ENCODE data around the gene FLAD1. TPM values are rescaled to one million over a fixed set of nuclear protein-coding genes. Genes with fewer than 3 reads are reported as not detected.

The FLAD1 gene
- total and polyA plus RNA-seq, 2 experiments from 2014 or later, result 74.5 to 75.0 TPM

DNA sequence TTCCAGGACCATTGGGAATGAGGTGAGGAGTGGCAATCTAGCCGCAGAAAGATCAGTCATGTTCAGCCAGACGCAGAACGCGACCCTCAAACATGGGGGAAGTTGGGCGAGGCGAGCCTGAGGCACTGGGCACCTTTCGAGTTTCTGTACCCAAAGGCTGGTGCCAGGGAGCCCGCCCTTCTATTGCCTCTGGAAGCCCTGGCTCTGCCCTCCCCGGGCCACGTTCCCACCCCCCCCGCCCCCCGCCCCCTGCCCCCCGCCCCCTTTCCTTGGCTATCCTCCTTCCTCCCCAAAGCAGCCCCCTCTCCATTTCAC lies 17.2 kb downstream of the FLAD1 start:
- H3K4me2 ChIP-seq, result peak overlapping the region; percentile 90
- no peaks in the 10 kb centered on the region for H4K20me1 ChIP-seq (replicated peaks; ENCODE audit: insufficient read depth)
- ATAC-seq, result no peak
- H3K4me1 ChIP-seq (ENCODE audit: insufficient read depth), result peaks cover 16% of the 10 kb centered on the region
- peak overlapping the region; percentile 96 for H3K27ac ChIP-seq (ENCODE audit: low read depth)
- H3K4me1 Mint-ChIP-seq, result peaks cover 25% of the 10 kb centered on the region
- no peak for DNase-seq (ENCODE audit: low spot score)
- H3K4me3 Mint-ChIP-seq, result peak overlapping the region; percentile 90
- no peaks in the 10 kb centered on the region for H3K27me3 ChIP-seq (ENCODE audit: insufficient read depth)
- H3K36me3 Mint-ChIP-seq (ENCODE audit: low read depth), result no peaks in the 10 kb centered on the region
- TF ChIP-seq, protein P1, sequence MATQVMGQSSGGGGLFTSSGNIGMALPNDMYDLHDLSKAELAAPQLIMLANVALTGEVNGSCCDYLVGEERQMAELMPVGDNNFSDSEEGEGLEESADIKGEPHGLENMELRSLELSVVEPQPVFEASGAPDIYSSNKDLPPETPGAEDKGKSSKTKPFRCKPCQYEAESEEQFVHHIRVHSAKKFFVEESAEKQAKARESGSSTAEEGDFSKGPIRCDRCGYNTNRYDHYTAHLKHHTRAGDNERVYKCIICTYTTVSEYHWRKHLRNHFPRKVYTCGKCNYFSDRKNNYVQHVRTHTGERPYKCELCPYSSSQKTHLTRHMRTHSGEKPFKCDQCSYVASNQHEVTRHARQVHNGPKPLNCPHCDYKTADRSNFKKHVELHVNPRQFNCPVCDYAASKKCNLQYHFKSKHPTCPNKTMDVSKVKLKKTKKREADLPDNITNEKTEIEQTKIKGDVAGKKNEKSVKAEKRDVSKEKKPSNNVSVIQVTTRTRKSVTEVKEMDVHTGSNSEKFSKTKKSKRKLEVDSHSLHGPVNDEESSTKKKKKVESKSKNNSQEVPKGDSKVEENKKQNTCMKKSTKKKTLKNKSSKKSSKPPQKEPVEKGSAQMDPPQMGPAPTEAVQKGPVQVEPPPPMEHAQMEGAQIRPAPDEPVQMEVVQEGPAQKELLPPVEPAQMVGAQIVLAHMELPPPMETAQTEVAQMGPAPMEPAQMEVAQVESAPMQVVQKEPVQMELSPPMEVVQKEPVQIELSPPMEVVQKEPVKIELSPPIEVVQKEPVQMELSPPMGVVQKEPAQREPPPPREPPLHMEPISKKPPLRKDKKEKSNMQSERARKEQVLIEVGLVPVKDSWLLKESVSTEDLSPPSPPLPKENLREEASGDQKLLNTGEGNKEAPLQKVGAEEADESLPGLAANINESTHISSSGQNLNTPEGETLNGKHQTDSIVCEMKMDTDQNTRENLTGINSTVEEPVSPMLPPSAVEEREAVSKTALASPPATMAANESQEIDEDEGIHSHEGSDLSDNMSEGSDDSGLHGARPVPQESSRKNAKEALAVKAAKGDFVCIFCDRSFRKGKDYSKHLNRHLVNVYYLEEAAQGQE (IDR thresholded peaks at IDR 0.05; ENCODE audit: unreplicated experiment), result no peak
- no peak for TF ChIP-seq STAT1 (IDR thresholded peaks at IDR 0.05; ENCODE audit: unreplicated experiment)
- no peak for TF ChIP-seq JUNB (IDR thresholded peaks at IDR 0.05; ENCODE audit: unreplicated experiment)
- TF ChIP-seq ZNF114 (CRISPR knock-in tag; IDR thresholded peaks at IDR 0.05), result no peak
- TF ChIP-seq, protein P2, sequence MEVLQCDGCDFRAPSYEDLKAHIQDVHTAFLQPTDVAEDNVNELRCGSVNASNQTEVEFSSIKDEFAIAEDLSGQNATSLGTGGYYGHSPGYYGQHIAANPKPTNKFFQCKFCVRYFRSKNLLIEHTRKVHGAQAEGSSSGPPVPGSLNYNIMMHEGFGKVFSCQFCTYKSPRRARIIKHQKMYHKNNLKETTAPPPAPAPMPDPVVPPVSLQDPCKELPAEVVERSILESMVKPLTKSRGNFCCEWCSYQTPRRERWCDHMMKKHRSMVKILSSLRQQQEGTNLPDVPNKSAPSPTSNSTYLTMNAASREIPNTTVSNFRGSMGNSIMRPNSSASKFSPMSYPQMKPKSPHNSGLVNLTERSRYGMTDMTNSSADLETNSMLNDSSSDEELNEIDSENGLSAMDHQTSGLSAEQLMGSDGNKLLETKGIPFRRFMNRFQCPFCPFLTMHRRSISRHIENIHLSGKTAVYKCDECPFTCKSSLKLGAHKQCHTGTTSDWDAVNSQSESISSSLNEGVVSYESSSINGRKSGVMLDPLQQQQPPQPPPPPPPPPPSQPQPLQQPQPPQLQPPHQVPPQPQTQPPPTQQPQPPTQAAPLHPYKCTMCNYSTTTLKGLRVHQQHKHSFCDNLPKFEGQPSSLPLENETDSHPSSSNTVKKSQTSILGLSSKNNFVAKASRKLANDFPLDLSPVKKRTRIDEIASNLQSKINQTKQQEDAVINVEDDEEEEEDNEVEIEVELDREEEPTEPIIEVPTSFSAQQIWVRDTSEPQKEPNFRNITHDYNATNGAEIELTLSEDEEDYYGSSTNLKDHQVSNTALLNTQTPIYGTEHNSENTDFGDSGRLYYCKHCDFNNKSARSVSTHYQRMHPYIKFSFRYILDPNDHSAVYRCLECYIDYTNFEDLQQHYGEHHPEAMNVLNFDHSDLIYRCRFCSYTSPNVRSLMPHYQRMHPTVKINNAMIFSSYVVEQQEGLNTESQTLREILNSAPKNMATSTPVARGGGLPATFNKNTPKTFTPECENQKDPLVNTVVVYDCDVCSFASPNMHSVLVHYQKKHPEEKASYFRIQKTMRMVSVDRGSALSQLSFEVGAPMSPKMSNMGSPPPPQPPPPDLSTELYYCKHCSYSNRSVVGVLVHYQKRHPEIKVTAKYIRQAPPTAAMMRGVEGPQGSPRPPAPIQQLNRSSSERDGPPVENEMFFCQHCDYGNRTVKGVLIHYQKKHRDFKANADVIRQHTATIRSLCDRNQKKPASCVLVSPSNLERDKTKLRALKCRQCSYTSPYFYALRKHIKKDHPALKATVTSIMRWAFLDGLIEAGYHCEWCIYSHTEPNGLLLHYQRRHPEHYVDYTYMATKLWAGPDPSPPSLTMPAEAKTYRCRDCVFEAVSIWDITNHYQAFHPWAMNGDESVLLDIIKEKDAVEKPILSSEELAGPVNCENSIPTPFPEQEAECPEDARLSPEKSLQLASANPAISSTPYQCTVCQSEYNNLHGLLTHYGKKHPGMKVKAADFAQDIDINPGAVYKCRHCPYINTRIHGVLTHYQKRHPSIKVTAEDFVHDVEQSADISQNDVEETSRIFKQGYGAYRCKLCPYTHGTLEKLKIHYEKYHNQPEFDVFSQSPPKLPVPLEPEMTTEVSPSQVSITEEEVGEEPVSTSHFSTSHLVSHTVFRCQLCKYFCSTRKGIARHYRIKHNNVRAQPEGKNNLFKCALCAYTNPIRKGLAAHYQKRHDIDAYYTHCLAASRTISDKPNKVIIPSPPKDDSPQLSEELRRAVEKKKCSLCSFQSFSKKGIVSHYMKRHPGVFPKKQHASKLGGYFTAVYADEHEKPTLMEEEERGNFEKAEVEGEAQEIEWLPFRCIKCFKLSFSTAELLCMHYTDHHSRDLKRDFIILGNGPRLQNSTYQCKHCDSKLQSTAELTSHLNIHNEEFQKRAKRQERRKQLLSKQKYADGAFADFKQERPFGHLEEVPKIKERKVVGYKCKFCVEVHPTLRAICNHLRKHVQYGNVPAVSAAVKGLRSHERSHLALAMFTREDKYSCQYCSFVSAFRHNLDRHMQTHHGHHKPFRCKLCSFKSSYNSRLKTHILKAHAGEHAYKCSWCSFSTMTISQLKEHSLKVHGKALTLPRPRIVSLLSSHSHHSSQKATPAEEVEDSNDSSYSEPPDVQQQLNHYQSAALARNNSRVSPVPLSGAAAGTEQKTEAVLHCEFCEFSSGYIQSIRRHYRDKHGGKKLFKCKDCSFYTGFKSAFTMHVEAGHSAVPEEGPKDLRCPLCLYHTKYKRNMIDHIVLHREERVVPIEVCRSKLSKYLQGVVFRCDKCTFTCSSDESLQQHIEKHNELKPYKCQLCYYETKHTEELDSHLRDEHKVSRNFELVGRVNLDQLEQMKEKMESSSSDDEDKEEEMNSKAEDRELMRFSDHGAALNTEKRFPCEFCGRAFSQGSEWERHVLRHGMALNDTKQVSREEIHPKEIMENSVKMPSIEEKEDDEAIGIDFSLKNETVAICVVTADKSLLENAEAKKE (CRISPR knock-in tag; IDR thresholded peaks at IDR 0.05), result no peak
- TF ChIP-seq EZH2phosphoT487 (IDR thresholded peaks at IDR 0.05; ENCODE audit: unreplicated experiment), result no peak
- TF ChIP-seq, protein P3, sequence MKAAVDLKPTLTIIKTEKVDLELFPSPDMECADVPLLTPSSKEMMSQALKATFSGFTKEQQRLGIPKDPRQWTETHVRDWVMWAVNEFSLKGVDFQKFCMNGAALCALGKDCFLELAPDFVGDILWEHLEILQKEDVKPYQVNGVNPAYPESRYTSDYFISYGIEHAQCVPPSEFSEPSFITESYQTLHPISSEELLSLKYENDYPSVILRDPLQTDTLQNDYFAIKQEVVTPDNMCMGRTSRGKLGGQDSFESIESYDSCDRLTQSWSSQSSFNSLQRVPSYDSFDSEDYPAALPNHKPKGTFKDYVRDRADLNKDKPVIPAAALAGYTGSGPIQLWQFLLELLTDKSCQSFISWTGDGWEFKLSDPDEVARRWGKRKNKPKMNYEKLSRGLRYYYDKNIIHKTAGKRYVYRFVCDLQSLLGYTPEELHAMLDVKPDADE (IDR thresholded peaks at IDR 0.05), result no peak
- no peak for TF ChIP-seq CREB1 (CRISPR knock-in tag; IDR thresholded peaks at IDR 0.05; ENCODE audit: low read depth)
- no peak for TF ChIP-seq EZH2 (IDR thresholded peaks at IDR 0.05; ENCODE audit: low read depth, unreplicated experiment)
- TF ChIP-seq, protein P4, sequence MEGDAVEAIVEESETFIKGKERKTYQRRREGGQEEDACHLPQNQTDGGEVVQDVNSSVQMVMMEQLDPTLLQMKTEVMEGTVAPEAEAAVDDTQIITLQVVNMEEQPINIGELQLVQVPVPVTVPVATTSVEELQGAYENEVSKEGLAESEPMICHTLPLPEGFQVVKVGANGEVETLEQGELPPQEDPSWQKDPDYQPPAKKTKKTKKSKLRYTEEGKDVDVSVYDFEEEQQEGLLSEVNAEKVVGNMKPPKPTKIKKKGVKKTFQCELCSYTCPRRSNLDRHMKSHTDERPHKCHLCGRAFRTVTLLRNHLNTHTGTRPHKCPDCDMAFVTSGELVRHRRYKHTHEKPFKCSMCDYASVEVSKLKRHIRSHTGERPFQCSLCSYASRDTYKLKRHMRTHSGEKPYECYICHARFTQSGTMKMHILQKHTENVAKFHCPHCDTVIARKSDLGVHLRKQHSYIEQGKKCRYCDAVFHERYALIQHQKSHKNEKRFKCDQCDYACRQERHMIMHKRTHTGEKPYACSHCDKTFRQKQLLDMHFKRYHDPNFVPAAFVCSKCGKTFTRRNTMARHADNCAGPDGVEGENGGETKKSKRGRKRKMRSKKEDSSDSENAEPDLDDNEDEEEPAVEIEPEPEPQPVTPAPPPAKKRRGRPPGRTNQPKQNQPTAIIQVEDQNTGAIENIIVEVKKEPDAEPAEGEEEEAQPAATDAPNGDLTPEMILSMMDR (conservative IDR thresholded peaks at IDR 0.05; ENCODE audit: low read depth in 2 of 2), result no peak
- no peak for TF ChIP-seq NANOG (IDR thresholded peaks at IDR 0.05; ENCODE audit: borderline replicate concordance)
- no peak for TF ChIP-seq ZNF331 (CRISPR knock-in tag; IDR thresholded peaks at IDR 0.05; ENCODE audit: low read depth)
- TF ChIP-seq POLR2AphosphoS5 (IDR thresholded peaks at IDR 0.05; ENCODE audit: low read depth), result no peak
- H3F3A ChIP-seq (replicated peaks; ENCODE audit: low read depth), result peaks cover 16% of the 10 kb centered on the region
- no peaks in the 10 kb centered on the region for H3K9me3 Mint-ChIP-seq
- no peaks in the 10 kb centered on the region for H3K9me2 ChIP-seq (ENCODE audit: insufficient read depth)
- H3K27me3 Mint-ChIP-seq (ENCODE audit: insufficient read depth, low read depth, poor library complexity), result peaks cover 21% of the 10 kb centered on the region
- H3K4me3 ChIP-seq, result peak overlapping the region; percentile 90
- H2AFZ ChIP-seq, result no peak overlapping the region
- H3K36me3 ChIP-seq (ENCODE audit: insufficient read depth), result no peaks in the 10 kb centered on the region
- H3K79me2 ChIP-seq (replicated peaks; ENCODE audit: insufficient read depth), result peaks cover 16% of the 10 kb centered on the region
- peak overlapping the region; percentile 99 for H3K27ac Mint-ChIP-seq

Measured in GM23338 (cell line).